Measurements from ENCODE around the gene ABRACL.

GRCh38 chr6:139006477-139006876, 22.1 kb upstream of the ABRACL start:
- TF ChIP-seq CTCF (IDR thresholded peaks at IDR 0.05): no peak
- TF ChIP-seq E2F4 (CRISPR knock-in tag; IDR thresholded peaks at IDR 0.05; ENCODE audit: borderline replicate concordance, low read depth): no peak
- no peak for TF ChIP-seq MAX (CRISPR knock-in tag; IDR thresholded peaks at IDR 0.05)
- TF ChIP-seq ZNF425 (CRISPR knock-in tag; conservative IDR thresholded peaks at IDR 0.05): no peak
- no peak for TF ChIP-seq ZSCAN18 (CRISPR knock-in tag; IDR thresholded peaks at IDR 0.05)
- no peak for TF ChIP-seq ZNF138 (CRISPR knock-in tag; conservative IDR thresholded peaks at IDR 0.05)
- TF ChIP-seq CREB1 (CRISPR knock-in tag; IDR thresholded peaks at IDR 0.05): no peak
- no peak for TF ChIP-seq ATF6 (CRISPR knock-in tag; IDR thresholded peaks at IDR 0.05)
- no peak for TF ChIP-seq MLX (CRISPR knock-in tag; IDR thresholded peaks at IDR 0.05)

All from WTC11 (cell line).